Neural crest cell (in vitro differentiated cells): ENCODE data around the gene CACNA2D3. TPM values are rescaled to one million over a fixed set of nuclear protein-coding genes. Genes with fewer than 3 reads are reported as not detected.

Source experiments
- DNase-seq: peaks from one replicate; pipeline ENCODE4 v3.0.0; 2021; ENCODE audit warnings: low read depth, mixed read lengths, low spot score
- H3K27ac Mint-ChIP-seq: one replicate; pipeline ENCODE4 v1.8.0; 2021; ENCODE audit warnings: mild to moderate bottlenecking, mixed read lengths; ENCODE audit not compliant: unreplicated experiment
- H3K27me3 Mint-ChIP-seq: 2 replicates; pipeline ENCODE4 v1.8.0; 2021; ENCODE audit warnings: low read depth, mild to moderate bottlenecking, mixed read lengths
- H3K36me3 Mint-ChIP-seq: 2 replicates; pipeline ENCODE4 v1.8.0; 2021; ENCODE audit warnings: low read depth, mild to moderate bottlenecking, mixed read lengths
- H3K4me1 Mint-ChIP-seq: 2 replicates; pipeline ENCODE4 v1.8.0; 2021; ENCODE audit warnings: mixed read lengths
- H3K4me3 Mint-ChIP-seq: one replicate; pipeline ENCODE4 v1.8.0; 2021; ENCODE audit warnings: mild to moderate bottlenecking, mixed read lengths
- H3K9me3 Mint-ChIP-seq: 2 replicates; pipeline ENCODE4 v1.8.0; 2021; ENCODE audit warnings: mixed read lengths
- CTCF ChIP-seq: fragments of 200-600 bp; sonication (generic); conservative IDR thresholded peaks from 2 replicates; pipeline ENCODE4 v1.5.0; 2021; ENCODE audit warnings: antibody characterized with exemption, mild to moderate bottlenecking
- total RNA-seq: library from RNA; stranded (reverse); gene quantifications from 2 replicates; pipeline ENCODE4 v1.2.1, GENCODE V29; 2021

Gene CACNA2D3
- total RNA-seq, 1 donor from 2014 or later: 0.82 TPM

- H3K27me3 Mint-ChIP-seq: peaks cover 10% of the 10 kb centered on the region
- H3K4me1 Mint-ChIP-seq: peaks cover 11% of the 10 kb centered on the region
- TF ChIP-seq CTCF: peak; percentile 75
- no peaks in the 10 kb centered on the region for H3K36me3 Mint-ChIP-seq
- peak; percentile 62 for DNase-seq
- no peak overlapping the region for H3K27ac Mint-ChIP-seq
- no peaks in the 10 kb centered on the region for H3K9me3 Mint-ChIP-seq
- no peak overlapping the region for H3K4me3 Mint-ChIP-seq
Observed at GRCh38 chr3:54146506-54147239, 24.3 kb downstream of the CACNA2D3 start.

- Mint-ChIP-seq H3K9me3 (no peaks in the 10 kb centered on the region), H3K36me3 (no peaks in the 10 kb centered on the region), H3K27ac (no peak overlapping the region), H3K27me3 (no peaks in the 10 kb centered on the region), H3K4me3 (no peak overlapping the region), H3K4me1 (peaks cover 11% of the 10 kb centered on the region)
- DNase-seq: no peak
- TF ChIP-seq CTCF: no peak
Observed at GRCh38 chr3:54150864-54151467, 28.6 kb downstream of the CACNA2D3 start.

- Mint-ChIP-seq H3K9me3 (no peaks in the 10 kb centered on the region), H3K4me3 (no peak overlapping the region), H3K4me1 (no peaks in the 10 kb centered on the region), H3K27me3 (no peaks in the 10 kb centered on the region), H3K27ac (no peak overlapping the region), H3K36me3 (no peaks in the 10 kb centered on the region)
- no peak for DNase-seq
- TF ChIP-seq CTCF: no peak
Observed at GRCh38 chr3:54153477-54153876, 31.1 kb downstream of the CACNA2D3 start.

- no peaks in the 10 kb centered on the region for H3K36me3 Mint-ChIP-seq
- no peaks in the 10 kb centered on the region for H3K9me3 Mint-ChIP-seq
- H3K27me3 Mint-ChIP-seq: peaks cover 8% of the 10 kb centered on the region
- H3K4me3 Mint-ChIP-seq: no peak overlapping the region
- H3K27ac Mint-ChIP-seq: no peak overlapping the region
- no peak for DNase-seq
- no peak for TF ChIP-seq CTCF
- H3K4me1 Mint-ChIP-seq: peaks cover 7% of the 10 kb centered on the region
Observed at GRCh38 chr3:54157860-54158259, 35.5 kb downstream of the CACNA2D3 start.

GRCh38 chr3:54159917-54160316 lies 37.6 kb downstream of the CACNA2D3 start:
- H3K27me3 Mint-ChIP-seq: peaks cover 8% of the 10 kb centered on the region
- H3K27ac Mint-ChIP-seq: no peak overlapping the region
- TF ChIP-seq CTCF: no peak
- no peaks in the 10 kb centered on the region for H3K9me3 Mint-ChIP-seq
- no peaks in the 10 kb centered on the region for H3K36me3 Mint-ChIP-seq
- no peak for DNase-seq
- no peak overlapping the region for H3K4me3 Mint-ChIP-seq
- peaks cover 7% of the 10 kb centered on the region for H3K4me1 Mint-ChIP-seq
